A549 (cell line): ENCODE measurements around the gene CCDC142. TPM values are rescaled to one million over a fixed set of nuclear protein-coding genes. Genes with fewer than 3 reads are reported as not detected.

Experiments
- ATAC-seq, 2 experiments: fragments of 200-7000 bp in 1 of 2; fragments of >200 bp in 1 of 2; cut with Nextera tagmentation in 1 of 2; cut with Tn5 transposase in 1 of 2; 3 replicates each; pipeline versions ENCODE4 v1.8.0 to v1.9.1; 2018 to 2020; ENCODE audit warnings: mild to moderate bottlenecking in 1 of 2, moderate library complexity in 1 of 2
- CTCF ChIA-PET: fragments of 300-600 bp; sonication (Branson Sonifier 250); formaldehyde crosslinking; extraction: SDS; loops from one replicate; lab custom pipeline; 2021; ENCODE audit warnings: antibody characterized with exemption, inconsistent platforms; lab: Yijun Ruan, JAX
- POLR2A ChIA-PET: fragments of 350-600 bp; formaldehyde crosslinking; extraction: SDS; loops from one replicate; lab custom pipeline; 2021; ENCODE audit warnings: antibody characterized with exemption, inconsistent platforms; lab: Yijun Ruan, JAX
- DNase-seq, 2 experiments: peaks; one replicate each; pipeline versions ENCODE4 v3.0.0 to v3.0.0-alpha.2; 2011 to 2016; ENCODE audit warnings: low read depth in 1 of 2, low spot score in 1 of 2
- FAIRE-seq: peaks from 2 replicates; lab custom pipeline; 2011; peaks lifted over from hg19 to GRCh38; lab: Jason Lieb, UNC
- H3K27ac ChIP-seq, 2 experiments: fragments of >200 bp; sonication (Bioruptor Twin); formaldehyde crosslinking; 3 replicates each; pipeline ENCODE4 v1.5.1; 2016 to 2017
- H3K4me1 ChIP-seq: fragments of >200 bp; sonication (Bioruptor Twin); formaldehyde crosslinking; 3 replicates; pipeline ENCODE4 v1.6.1; 2016
- H3K4me2 ChIP-seq: fragments of >200 bp; sonication (Bioruptor Twin); formaldehyde crosslinking; 3 replicates; pipeline ENCODE4 v1.6.1; 2016
- H3K4me3 ChIP-seq: fragments of >200 bp; sonication (Bioruptor Twin); formaldehyde crosslinking; 3 replicates; pipeline ENCODE4 v1.5.1; 2016
- H3K9me3 ChIP-seq: fragments of >200 bp; sonication (Bioruptor Twin); formaldehyde crosslinking; 3 replicates; pipeline ENCODE4 v1.6.1; 2016
- CBX2 ChIP-seq: fragments of 200-600 bp; sonication (generic); IDR thresholded peaks from 2 replicates; pipeline ENCODE4 v1.6.1; 2016; ENCODE audit warnings: low read depth, mild to moderate bottlenecking, borderline replicate concordance
- CHD4 ChIP-seq: fragments of 200-600 bp; sonication (generic); IDR thresholded peaks from 2 replicates; pipeline ENCODE4 v1.6.1; 2016; ENCODE audit warnings: antibody characterized with exemption, mild to moderate bottlenecking, borderline replicate concordance
- CTCF ChIP-seq: fragments of >200 bp; sonication (Bioruptor Twin); formaldehyde crosslinking; IDR thresholded peaks from 3 replicates; pipeline ENCODE4 v1.5.1; 2016
- E2F6 ChIP-seq: IDR thresholded peaks from 2 replicates; pipeline ENCODE4 v1.6.1; 2012; ENCODE audit warnings: low read depth, borderline replicate concordance
- ELK1 ChIP-seq: fragments of 150-350 bp; IDR thresholded peaks from 2 replicates; pipeline ENCODE4 v1.6.1; 2014; ENCODE audit warnings: low read depth, mild to moderate bottlenecking, low read length
- HEYL ChIP-seq: fragments of 250-450 bp; sonication (Bioruptor Pico); IDR thresholded peaks from 2 replicates; pipeline ENCODE4 v1.8.0; 2021; ENCODE audit warnings: mild to moderate bottlenecking, moderate library complexity
- HOXA7 ChIP-seq: fragments of 250-450 bp; sonication (Bioruptor Pico); IDR thresholded peaks from 2 replicates; pipeline ENCODE4 v1.5.0; 2020; ENCODE audit warnings: mild to moderate bottlenecking, moderate library complexity
- HOXB13 ChIP-seq: fragments of 250-450 bp; sonication (Bioruptor Pico); IDR thresholded peaks from 2 replicates; pipeline ENCODE4 v1.5.0; 2020; ENCODE audit warnings: low read depth, mild to moderate bottlenecking, moderate library complexity
- JUNB ChIP-seq: fragments of >200 bp; sonication (Bioruptor Twin); formaldehyde crosslinking; IDR thresholded peaks from 2 replicates; pipeline ENCODE4 v1.6.1; 2016
- KDM5A ChIP-seq: fragments of 200-600 bp; sonication (generic); IDR thresholded peaks from 2 replicates; pipeline ENCODE4 v1.6.1; 2016; ENCODE audit warnings: antibody characterized with exemption, mild to moderate bottlenecking
- MAX ChIP-seq: IDR thresholded peaks from 2 replicates; pipeline ENCODE4 v1.6.1; 2012
- NPAS2 ChIP-seq: fragments of 250-450 bp; sonication (Bioruptor Pico); IDR thresholded peaks from 2 replicates; pipeline ENCODE4 v1.8.0; 2022; ENCODE audit warnings: mild to moderate bottlenecking, moderate library complexity, borderline replicate concordance
- NR3C1 ChIP-seq: fragments of >200 bp; sonication (Bioruptor Twin); formaldehyde crosslinking; IDR thresholded peaks from 3 replicates; pipeline ENCODE4 v1.6.1; 2017
- POLR2AphosphoS2 ChIP-seq: conservative IDR thresholded peaks from 2 replicates; pipeline ENCODE4 v1.6.1; 2012; ENCODE audit warnings: low read length, improper control_type of control experiment, inconsistent platforms
- TFCP2L1 ChIP-seq: fragments of 250-450 bp; sonication (Bioruptor Pico); IDR thresholded peaks from 2 replicates; pipeline ENCODE4 v1.5.0; 2021; ENCODE audit warnings: mild to moderate bottlenecking
- ZSCAN20 ChIP-seq: fragments of 250-450 bp; sonication (Bioruptor Pico); IDR thresholded peaks from 2 replicates; pipeline ENCODE4 v1.8.0; 2022; ENCODE audit warnings: mild to moderate bottlenecking, moderate library complexity
- WGBS: methylation state at CpG from one replicate; pipeline ENCODE4 v1.1.6; 2017; ENCODE audit errors: missing lambda C conversion rate; 5-methylcytosine and 5-hydroxymethylcytosine counted together
- polyA plus RNA-seq, 4 experiments: library from polyadenylated mRNA; depleted of rRNA in 3 of 4; stranded (reverse); fragments of >200 nt; fragmentation: RNase III in 1 of 4; extraction: RNeasy Plus Mini Kit Qiagen cat#74134 plus additional on column Dnase treatment in 1 of 4; gene quantifications; 2 replicates in 3 of 4; 3 replicates in 1 of 4; pipeline ENCODE4 v1.2.3, GENCODE V29; 2011 to 2017
- TF ChIP-seq, protein P1 (sequence below): IDR thresholded peaks from 2 replicates; pipeline ENCODE4 v1.6.1; 2012
- TF ChIP-seq, protein P2 (sequence below): fragments of 250-450 bp; sonication (Bioruptor Pico); IDR thresholded peaks from 2 replicates; pipeline ENCODE4 v1.5.0; 2020; ENCODE audit warnings: low read depth, mild to moderate bottlenecking, moderate library complexity
- TF ChIP-seq, protein P3 (sequence below): fragments of >200 bp; sonication (Bioruptor Twin); formaldehyde crosslinking; IDR thresholded peaks from 2 replicates; pipeline ENCODE4 v1.6.1; 2016
- TF ChIP-seq, protein P4 (sequence below): fragments of 250-450 bp; sonication (Bioruptor Pico); IDR thresholded peaks from 2 replicates; pipeline ENCODE4 v1.5.0; 2021; ENCODE audit warnings: mild to moderate bottlenecking, moderate library complexity, borderline replicate concordance
- TF ChIP-seq, protein P5 (sequence below): fragments of >200 bp; sonication (Bioruptor Twin); formaldehyde crosslinking; IDR thresholded peaks from 3 replicates; pipeline ENCODE4 v1.6.1; 2016

The CCDC142 gene
- polyA plus RNA-seq, 2 of the 4 experiments (the other 2 are of a cell fraction) = 6.8 to 12.8 TPM

DNA sequence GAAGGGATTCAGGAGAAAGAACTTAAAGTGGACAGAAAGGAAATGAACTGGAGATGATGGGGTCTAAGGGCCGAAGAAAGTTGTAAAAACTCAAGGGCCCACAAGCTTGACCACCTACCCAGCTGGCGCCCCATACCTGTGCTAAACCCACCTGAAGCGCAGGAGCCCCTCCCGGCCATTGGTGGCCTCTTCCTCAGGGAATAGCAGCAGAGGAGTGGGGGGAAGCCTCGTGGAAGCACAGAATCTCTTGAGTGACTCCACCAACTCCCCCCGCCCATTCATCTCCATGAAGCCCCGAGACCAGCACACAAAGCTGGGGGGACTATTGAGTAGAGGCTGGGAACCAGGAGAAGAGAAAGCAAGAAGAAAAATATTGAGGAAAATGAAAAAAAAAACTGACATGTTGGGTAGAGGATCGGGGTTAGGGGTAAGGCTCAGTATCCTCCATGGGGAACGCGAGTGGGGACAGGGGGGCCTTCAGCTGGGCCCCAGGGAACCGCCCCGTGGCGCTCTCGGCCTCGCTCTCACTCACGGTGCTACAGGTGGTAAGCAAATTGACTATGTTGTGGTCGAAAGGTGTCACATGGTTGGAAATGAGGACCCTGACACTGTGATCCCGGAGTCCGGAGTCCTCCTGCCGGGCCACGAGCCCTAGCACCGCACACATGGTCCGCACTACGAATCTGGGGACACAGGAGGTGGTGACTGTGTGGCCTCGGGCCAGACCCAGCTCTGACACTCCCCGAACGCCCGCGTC lies 46.0 kb upstream of the CCDC142 start:
- peak overlapping the region; percentile 57 for H3K4me3 ChIP-seq
- ATAC-seq (peak; percentile 34 to 38), DNase-seq (no peak), FAIRE-seq (no peak)
- no peaks in the 10 kb centered on the region for H3K9me3 ChIP-seq
- CTCF ChIA-PET = interaction anchor here (1.3 to 8.5 kb wide), 8 partner anchors 11 to 194 kb away, joined by 3 to 92 read pairs (median 11); partner anchors contain the start of genes CCDC142, PCGF1 and TTC31
- POLR2A ChIA-PET = interaction anchor here (1.4 to 1.9 kb wide), 6 partner anchors 10 to 71 kb away, joined by 3 to 11 read pairs (median 6); partner anchors contain the start of genes CCDC142, TTC31 and WBP1
- H3K4me2 ChIP-seq = peak overlapping the region; percentile 97
- no peak for TF ChIP-seq HOXA7 (CRISPR knock-in tag)
- TF ChIP-seq POLR2AphosphoS2 = no peak
- no peak for TF ChIP-seq KDM5A
- TF ChIP-seq, protein P1, sequence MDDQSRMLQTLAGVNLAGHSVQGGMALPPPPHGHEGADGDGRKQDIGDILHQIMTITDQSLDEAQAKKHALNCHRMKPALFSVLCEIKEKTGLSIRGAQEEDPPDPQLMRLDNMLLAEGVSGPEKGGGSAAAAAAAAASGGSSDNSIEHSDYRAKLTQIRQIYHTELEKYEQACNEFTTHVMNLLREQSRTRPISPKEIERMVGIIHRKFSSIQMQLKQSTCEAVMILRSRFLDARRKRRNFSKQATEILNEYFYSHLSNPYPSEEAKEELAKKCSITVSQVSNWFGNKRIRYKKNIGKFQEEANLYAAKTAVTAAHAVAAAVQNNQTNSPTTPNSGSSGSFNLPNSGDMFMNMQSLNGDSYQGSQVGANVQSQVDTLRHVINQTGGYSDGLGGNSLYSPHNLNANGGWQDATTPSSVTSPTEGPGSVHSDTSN = no peak
- no peak; the same call in 1 of the 2 replicates for TF ChIP-seq MAX
- TF ChIP-seq NPAS2 = no peak
- no peak for TF ChIP-seq CHD4
- TF ChIP-seq TFCP2L1 (CRISPR knock-in tag) = no peak
- no peak; the same call in 2 of the 3 replicates for TF ChIP-seq CTCF
- no peak for TF ChIP-seq ELK1
- TF ChIP-seq E2F6 = no peak
- TF ChIP-seq, protein P2, sequence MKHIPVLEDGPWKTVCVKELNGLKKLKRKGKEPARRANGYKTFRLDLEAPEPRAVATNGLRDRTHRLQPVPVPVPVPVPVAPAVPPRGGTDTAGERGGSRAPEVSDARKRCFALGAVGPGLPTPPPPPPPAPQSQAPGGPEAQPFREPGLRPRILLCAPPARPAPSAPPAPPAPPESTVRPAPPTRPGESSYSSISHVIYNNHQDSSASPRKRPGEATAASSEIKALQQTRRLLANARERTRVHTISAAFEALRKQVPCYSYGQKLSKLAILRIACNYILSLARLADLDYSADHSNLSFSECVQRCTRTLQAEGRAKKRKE (CRISPR knock-in tag) = no peak
- no peak for TF ChIP-seq NR3C1
- no peak for TF ChIP-seq HEYL
- no peak for TF ChIP-seq CBX2
- H3K4me1 ChIP-seq = peaks cover 17% of the 10 kb centered on the region
- H3K27ac ChIP-seq = peak overlapping the region; percentile 93 to 96
- whole genome bisulfite sequencing = 9% methylated on average over 27 of the region's 29 CpGs

- H3K27ac ChIP-seq = no peak overlapping the region
- POLR2A ChIA-PET = no interaction called here
- DNase-seq (no peak), FAIRE-seq (no peak), ATAC-seq (no peak)
- H3K4me2 ChIP-seq = peak overlapping the region; percentile 97
- no peak overlapping the region for H3K4me3 ChIP-seq
- H3K9me3 ChIP-seq = no peaks in the 10 kb centered on the region
- CTCF ChIA-PET = interaction anchor here (0.5 to 2.4 kb wide), 3 partner anchors 44 to 704 kb away, joined by 3 to 10 read pairs (median 3); partner anchors contain the start of genes CCDC142 and TTC31
- WGBS = 95% methylated on average over 9 of the region's 9 CpGs
- peaks cover 17% of the 10 kb centered on the region for H3K4me1 ChIP-seq
- TF ChIP-seq E2F6 = no peak
- TF ChIP-seq, protein P3, sequence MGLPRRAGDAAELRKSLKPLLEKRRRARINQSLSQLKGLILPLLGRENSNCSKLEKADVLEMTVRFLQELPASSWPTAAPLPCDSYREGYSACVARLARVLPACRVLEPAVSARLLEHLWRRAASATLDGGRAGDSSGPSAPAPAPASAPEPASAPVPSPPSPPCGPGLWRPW = no peak
- TF ChIP-seq, protein P4, sequence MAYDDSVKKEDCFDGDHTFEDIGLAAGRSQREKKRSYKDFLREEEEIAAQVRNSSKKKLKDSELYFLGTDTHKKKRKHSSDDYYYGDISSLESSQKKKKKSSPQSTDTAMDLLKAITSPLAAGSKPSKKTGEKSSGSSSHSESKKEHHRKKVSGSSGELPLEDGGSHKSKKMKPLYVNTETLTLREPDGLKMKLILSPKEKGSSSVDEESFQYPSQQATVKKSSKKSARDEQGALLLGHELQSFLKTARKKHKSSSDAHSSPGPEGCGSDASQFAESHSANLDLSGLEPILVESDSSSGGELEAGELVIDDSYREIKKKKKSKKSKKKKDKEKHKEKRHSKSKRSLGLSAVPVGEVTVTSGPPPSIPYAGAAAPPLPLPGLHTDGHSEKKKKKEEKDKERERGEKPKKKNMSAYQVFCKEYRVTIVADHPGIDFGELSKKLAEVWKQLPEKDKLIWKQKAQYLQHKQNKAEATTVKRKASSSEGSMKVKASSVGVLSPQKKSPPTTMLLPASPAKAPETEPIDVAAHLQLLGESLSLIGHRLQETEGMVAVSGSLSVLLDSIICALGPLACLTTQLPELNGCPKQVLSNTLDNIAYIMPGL (CRISPR knock-in tag) = no peak
- TF ChIP-seq JUNB = no peak
- TF ChIP-seq HOXB13 = no peak
- no peak for TF ChIP-seq NPAS2
- no peak for TF ChIP-seq ZSCAN20 (CRISPR knock-in tag)
- TF ChIP-seq, protein P5, sequence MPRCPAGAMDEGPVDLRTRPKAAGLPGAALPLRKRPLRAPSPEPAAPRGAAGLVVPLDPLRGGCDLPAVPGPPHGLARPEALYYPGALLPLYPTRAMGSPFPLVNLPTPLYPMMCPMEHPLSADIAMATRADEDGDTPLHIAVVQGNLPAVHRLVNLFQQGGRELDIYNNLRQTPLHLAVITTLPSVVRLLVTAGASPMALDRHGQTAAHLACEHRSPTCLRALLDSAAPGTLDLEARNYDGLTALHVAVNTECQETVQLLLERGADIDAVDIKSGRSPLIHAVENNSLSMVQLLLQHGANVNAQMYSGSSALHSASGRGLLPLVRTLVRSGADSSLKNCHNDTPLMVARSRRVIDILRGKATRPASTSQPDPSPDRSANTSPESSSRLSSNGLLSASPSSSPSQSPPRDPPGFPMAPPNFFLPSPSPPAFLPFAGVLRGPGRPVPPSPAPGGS = no peak
Observed at GRCh38 chr2:74527741-74528140, 44.9 kb upstream of the CCDC142 start.
